Cardiac muscle cell (in vitro differentiated cells and primary cell): ENCODE data around the gene EPSTI1. TPM values are rescaled to one million over a fixed set of nuclear protein-coding genes. Genes with fewer than 3 reads are reported as not detected.

Source experiments
- DNase-seq, 2 donors: peaks; one replicate each; pipeline versions ENCODE4 v3.0.0 to v3.0.0-alpha.2; 2010 to 2017; ENCODE audit warnings: low read depth in 1 of 2, low spot score in 1 of 2
- H3K27ac ChIP-seq: fragments of 200-600 bp; sonication (generic); 2 replicates; pipeline ENCODE4 v1.5.1; 2016
- H3K27me3 ChIP-seq: fragments of 200-600 bp; sonication (generic); 2 replicates; pipeline ENCODE4 v1.6.0; 2016; ENCODE audit warnings: control low read depth
- H3K36me3 ChIP-seq: fragments of 200-600 bp; sonication (generic); 2 replicates; pipeline ENCODE4 v1.5.1; 2016; ENCODE audit warnings: control low read depth
- H3K4me1 ChIP-seq: fragments of 200-600 bp; sonication (generic); 2 replicates; pipeline ENCODE4 v1.8.1; 2017; ENCODE audit warnings: low read depth, mild to moderate bottlenecking, mixed run types
- H3K4me3 ChIP-seq: fragments of 200-600 bp; sonication (generic); 2 replicates; pipeline ENCODE4 v1.5.1; 2016; ENCODE audit warnings: mild to moderate bottlenecking
- H3K9me3 ChIP-seq: fragments of 200-600 bp; sonication (generic); 2 replicates; pipeline ENCODE4 v1.5.1; 2017; ENCODE audit warnings: low read depth, mild to moderate bottlenecking, control low read depth
- polyA plus RNA-seq: library from polyadenylated mRNA; unstranded; fragments of >200 nt; fragmentation: Nextera tagmentation; extraction: Ambion mirVana; gene quantifications from 2 replicates; pipeline ENCODE4 v1.2.1, GENCODE V29; 2016
- total RNA-seq: library from RNA; depleted of rRNA; stranded (reverse); fragments of >200 nt; gene quantifications from 2 replicates; pipeline ENCODE4 v1.2.3, GENCODE V29; 2016
- TF ChIP-seq, protein P1 (sequence below): IDR thresholded peaks from 2 replicates; pipeline ENCODE4 v1.5.1; 2012; ENCODE audit warnings: low read depth, mild to moderate bottlenecking, low read length

EPSTI1 gene
- total and polyA plus RNA-seq, 2 experiments from 2014 or later = 11.8 to 11.9 TPM

DNA sequence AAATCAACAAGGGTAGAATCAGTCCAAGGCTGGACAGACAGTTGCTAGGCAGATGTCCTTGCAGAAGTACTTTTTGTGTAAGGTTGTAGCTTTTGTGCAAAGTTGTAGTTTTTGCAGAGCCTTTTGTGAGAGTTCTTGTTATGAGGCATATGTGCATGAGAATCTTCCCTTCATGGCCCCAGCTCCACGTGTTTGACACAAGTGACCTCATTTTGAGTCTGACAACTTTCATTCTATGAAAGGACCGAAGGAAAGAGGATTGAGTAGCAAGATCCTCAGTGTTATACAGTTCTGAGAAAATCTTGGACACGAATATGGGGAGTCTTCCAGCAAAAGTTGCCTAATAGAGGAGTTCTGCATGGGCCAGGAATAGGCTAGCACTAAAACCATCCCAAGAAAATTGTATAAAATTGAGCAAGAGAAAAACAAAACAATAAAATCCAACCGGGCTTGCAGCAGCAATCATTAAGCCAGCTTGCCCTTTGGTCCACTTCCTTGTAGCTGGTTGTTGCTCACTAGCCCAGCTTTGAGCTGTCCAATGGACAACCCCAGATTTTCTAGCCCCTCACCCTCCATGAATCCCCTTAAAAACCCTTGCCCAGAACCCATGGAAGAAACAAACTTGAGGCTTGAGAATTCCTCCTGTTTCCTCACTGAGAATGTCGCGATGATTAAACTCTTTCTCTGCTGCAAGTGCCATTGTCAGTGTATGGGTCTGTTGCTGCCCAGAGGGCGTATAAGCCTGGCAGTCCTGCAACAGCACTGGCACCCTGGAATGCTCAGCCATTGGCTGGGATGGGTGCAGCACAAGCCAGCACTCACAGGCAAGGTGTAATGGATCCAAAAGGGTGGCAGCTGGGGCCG is 6.5 kb downstream of the EPSTI1 start:
- Histone ChIP-seq H3K9me3 (no peaks in the 10 kb centered on the region), H3K27me3 (no peaks in the 10 kb centered on the region), H3K27ac (no peak overlapping the region), H3K4me1 (peaks cover 8% of the 10 kb centered on the region), H3K36me3 (no peaks in the 10 kb centered on the region), H3K4me3 (no peak overlapping the region)
- DNase-seq = peak in 1 of 2 donors; percentile 42
- TF ChIP-seq, protein P1, sequence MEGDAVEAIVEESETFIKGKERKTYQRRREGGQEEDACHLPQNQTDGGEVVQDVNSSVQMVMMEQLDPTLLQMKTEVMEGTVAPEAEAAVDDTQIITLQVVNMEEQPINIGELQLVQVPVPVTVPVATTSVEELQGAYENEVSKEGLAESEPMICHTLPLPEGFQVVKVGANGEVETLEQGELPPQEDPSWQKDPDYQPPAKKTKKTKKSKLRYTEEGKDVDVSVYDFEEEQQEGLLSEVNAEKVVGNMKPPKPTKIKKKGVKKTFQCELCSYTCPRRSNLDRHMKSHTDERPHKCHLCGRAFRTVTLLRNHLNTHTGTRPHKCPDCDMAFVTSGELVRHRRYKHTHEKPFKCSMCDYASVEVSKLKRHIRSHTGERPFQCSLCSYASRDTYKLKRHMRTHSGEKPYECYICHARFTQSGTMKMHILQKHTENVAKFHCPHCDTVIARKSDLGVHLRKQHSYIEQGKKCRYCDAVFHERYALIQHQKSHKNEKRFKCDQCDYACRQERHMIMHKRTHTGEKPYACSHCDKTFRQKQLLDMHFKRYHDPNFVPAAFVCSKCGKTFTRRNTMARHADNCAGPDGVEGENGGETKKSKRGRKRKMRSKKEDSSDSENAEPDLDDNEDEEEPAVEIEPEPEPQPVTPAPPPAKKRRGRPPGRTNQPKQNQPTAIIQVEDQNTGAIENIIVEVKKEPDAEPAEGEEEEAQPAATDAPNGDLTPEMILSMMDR = no peak

DNA sequence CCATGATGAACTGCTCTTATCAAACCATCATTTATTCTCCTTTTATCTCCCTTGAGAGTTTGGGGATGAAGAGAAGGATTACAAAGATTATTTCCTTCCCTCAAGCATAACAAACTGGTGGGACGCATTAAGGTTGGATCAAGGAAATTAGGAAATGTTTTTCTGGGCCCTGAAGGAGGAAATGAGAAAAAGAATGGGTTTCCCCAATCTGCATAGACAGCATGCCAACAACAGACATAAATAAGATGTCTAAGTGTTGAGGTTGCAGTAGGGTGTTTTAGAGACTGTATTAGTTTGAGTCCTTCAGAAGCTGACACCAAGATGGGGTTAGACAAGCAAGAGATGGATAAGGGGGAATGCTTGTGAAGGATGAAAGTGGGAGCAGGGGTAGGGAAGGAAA is 7.3 kb downstream of the EPSTI1 start:
- DNase-seq = no peak
- H3K4me3 ChIP-seq = no peak overlapping the region
- no peak overlapping the region for H3K27ac ChIP-seq
- no peaks in the 10 kb centered on the region for H3K36me3 ChIP-seq
- TF ChIP-seq, protein P1 = no peak
- no peaks in the 10 kb centered on the region for H3K9me3 ChIP-seq
- H3K27me3 ChIP-seq = no peaks in the 10 kb centered on the region
- H3K4me1 ChIP-seq = no peaks in the 10 kb centered on the region

DNA sequence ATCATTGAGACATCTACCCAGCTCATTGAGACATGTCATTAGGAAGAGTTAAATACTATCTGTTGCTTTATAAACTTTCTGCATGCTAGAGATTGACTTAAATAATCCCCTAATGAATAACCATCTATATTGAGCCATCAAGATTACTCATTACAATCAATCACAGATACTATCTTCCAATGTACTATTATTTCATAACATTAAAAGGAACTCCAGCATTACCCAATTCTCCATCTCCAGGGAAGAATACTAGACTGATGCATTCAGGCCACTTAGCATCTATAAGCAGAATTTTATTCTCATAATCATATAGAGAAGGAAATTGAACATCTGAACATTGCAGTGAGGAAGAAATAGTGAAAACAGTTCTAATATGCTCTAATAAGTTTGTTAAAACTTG is 8.0 kb downstream of the EPSTI1 start:
- H3K9me3 ChIP-seq = no peaks in the 10 kb centered on the region
- TF ChIP-seq, protein P1 = no peak
- no peak overlapping the region for H3K27ac ChIP-seq
- H3K4me3 ChIP-seq = no peak overlapping the region
- DNase-seq = no peak
- H3K4me1 ChIP-seq = no peaks in the 10 kb centered on the region
- H3K36me3 ChIP-seq = no peaks in the 10 kb centered on the region
- no peaks in the 10 kb centered on the region for H3K27me3 ChIP-seq

DNA sequence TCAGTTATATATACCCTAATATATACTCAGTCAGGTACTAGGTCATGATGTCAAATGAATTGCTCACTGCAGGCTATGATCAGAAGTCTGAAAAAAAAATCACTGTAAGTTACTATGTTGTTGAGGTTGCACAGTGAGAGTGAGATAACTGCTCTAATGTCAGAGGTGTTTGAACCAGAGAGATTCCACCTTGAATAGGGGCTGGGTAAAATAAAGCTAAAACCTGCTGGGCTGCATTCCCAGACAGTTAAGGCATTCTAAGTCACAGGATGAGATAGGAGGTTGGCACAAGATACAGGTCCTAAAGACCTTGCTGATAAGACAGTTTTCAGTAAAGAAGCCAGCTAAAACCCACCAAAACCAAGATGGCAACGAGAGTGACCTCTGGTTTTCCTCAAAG is 10.2 kb downstream of the EPSTI1 start:
- Histone ChIP-seq H3K4me3 (no peak overlapping the region), H3K36me3 (no peaks in the 10 kb centered on the region), H3K27ac (peak overlapping the region; percentile 20), H3K4me1 (no peaks in the 10 kb centered on the region), H3K9me3 (no peaks in the 10 kb centered on the region), H3K27me3 (no peaks in the 10 kb centered on the region)
- TF ChIP-seq, protein P1 = no peak
- no peak for DNase-seq

DNA sequence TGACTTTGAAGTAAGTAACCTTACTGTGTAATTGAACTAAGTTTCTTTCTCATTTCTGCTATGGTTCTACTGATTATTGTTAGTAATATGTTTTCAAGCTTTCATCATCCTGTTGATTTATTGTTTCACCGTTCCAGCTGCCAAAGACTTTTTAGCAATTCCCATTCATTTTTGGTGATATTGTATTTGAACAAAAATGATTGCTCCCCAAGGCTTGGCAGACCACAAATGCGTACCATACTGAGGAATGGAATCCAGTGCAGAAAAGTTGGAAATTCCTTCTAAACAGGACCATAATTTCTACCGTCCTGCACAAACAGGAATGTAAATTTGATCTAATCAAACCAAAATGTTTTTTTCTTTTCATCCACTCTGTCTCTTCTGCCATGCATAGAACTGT is 10.7 kb downstream of the EPSTI1 start:
- H3K4me1 ChIP-seq = no peaks in the 10 kb centered on the region
- peak in 1 of 2 donors; percentile 67 for DNase-seq
- no peaks in the 10 kb centered on the region for H3K27me3 ChIP-seq
- TF ChIP-seq, protein P1 = no peak
- no peak overlapping the region for H3K4me3 ChIP-seq
- no peaks in the 10 kb centered on the region for H3K9me3 ChIP-seq
- H3K36me3 ChIP-seq = no peaks in the 10 kb centered on the region
- H3K27ac ChIP-seq = no peak overlapping the region
